ENCODE measurements around the gene DTD1. TPM values are rescaled to one million over a fixed set of nuclear protein-coding genes. Genes with fewer than 3 reads are reported as not detected.

DTD1 gene
- total RNA-seq, 1 experiment from 2014 or later: 14.3 TPM

DNA sequence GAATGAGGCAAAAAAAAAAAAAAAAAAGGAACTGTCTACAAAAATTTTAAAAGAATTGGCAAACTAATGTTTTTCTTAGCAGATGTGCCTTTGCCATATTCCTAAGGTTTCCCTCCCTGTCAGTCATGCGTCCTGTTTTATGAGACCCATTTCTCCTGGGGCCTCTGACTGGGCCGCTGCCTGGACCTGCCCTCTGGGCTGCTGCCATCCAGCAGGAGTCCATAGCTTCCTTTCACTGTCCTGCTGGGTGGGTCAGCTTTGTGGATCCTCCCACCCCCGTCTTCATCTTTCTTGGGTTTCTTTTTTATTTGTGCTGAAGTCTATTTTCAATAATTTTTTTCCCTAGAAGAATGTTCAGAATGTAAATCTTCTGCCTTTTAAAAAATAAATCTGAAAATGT, 114.9 kb downstream of the DTD1 start:
- TF ChIP-seq, protein P1, sequence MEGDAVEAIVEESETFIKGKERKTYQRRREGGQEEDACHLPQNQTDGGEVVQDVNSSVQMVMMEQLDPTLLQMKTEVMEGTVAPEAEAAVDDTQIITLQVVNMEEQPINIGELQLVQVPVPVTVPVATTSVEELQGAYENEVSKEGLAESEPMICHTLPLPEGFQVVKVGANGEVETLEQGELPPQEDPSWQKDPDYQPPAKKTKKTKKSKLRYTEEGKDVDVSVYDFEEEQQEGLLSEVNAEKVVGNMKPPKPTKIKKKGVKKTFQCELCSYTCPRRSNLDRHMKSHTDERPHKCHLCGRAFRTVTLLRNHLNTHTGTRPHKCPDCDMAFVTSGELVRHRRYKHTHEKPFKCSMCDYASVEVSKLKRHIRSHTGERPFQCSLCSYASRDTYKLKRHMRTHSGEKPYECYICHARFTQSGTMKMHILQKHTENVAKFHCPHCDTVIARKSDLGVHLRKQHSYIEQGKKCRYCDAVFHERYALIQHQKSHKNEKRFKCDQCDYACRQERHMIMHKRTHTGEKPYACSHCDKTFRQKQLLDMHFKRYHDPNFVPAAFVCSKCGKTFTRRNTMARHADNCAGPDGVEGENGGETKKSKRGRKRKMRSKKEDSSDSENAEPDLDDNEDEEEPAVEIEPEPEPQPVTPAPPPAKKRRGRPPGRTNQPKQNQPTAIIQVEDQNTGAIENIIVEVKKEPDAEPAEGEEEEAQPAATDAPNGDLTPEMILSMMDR (IDR thresholded peaks at IDR 0.05; ENCODE audit: unreplicated experiment): no peak
- no peaks in the 10 kb centered on the region for H3K4me1 Mint-ChIP-seq (ENCODE audit: low read depth, unreplicated experiment)
- BruUV-seq (replicated peaks): no TSS peak
- no peak for DNase-seq
- intact Hi-C loops (cut with micrococcal nuclease; ENCODE audit: unreplicated experiment): no loop called here
- H3K4me3 Mint-ChIP-seq (ENCODE audit: low read depth, unreplicated experiment): no peak overlapping the region
- CTCF ChIA-PET: no interaction called here
- H3K27ac Mint-ChIP-seq (ENCODE audit: unreplicated experiment): no peak overlapping the region
- no peaks in the 10 kb centered on the region for H3K9me3 Mint-ChIP-seq (ENCODE audit: low read depth, unreplicated experiment)
- H3K36me3 Mint-ChIP-seq (ENCODE audit: insufficient read depth, unreplicated experiment): no peaks in the 10 kb centered on the region
- H3K27me3 Mint-ChIP-seq (ENCODE audit: unreplicated experiment): no peaks in the 10 kb centered on the region

- H3K36me3 Mint-ChIP-seq (ENCODE audit: insufficient read depth, unreplicated experiment): no peaks in the 10 kb centered on the region
- no peak overlapping the region for H3K4me3 Mint-ChIP-seq (ENCODE audit: low read depth, unreplicated experiment)
- H3K27me3 Mint-ChIP-seq (ENCODE audit: unreplicated experiment): no peaks in the 10 kb centered on the region
- intact Hi-C loops (cut with micrococcal nuclease; ENCODE audit: unreplicated experiment): no loop called here
- H3K9me3 Mint-ChIP-seq (ENCODE audit: low read depth, unreplicated experiment): no peaks in the 10 kb centered on the region
- TF ChIP-seq, protein P1 (IDR thresholded peaks at IDR 0.05; ENCODE audit: unreplicated experiment): no peak
- no TSS peak for BruUV-seq (replicated peaks)
- H3K4me1 Mint-ChIP-seq (ENCODE audit: low read depth, unreplicated experiment): no peaks in the 10 kb centered on the region
- DNase-seq: no peak
- CTCF ChIA-PET: no interaction called here
- H3K27ac Mint-ChIP-seq (ENCODE audit: unreplicated experiment): no peak overlapping the region
These were observed 117.6 kb downstream of the DTD1 start for GRCh38 chr20:18705490-18705889.

GRCh38 chr20:18705910-18706309, 118.1 kb downstream of the DTD1 start:
- Mint-ChIP-seq H3K9me3 (ENCODE audit: low read depth, unreplicated experiment) (no peaks in the 10 kb centered on the region), H3K27me3 (ENCODE audit: unreplicated experiment) (no peaks in the 10 kb centered on the region), H3K27ac (ENCODE audit: unreplicated experiment) (no peak overlapping the region), H3K4me1 (ENCODE audit: low read depth, unreplicated experiment) (no peaks in the 10 kb centered on the region), H3K4me3 (ENCODE audit: low read depth, unreplicated experiment) (no peak overlapping the region), H3K36me3 (ENCODE audit: insufficient read depth, unreplicated experiment) (no peaks in the 10 kb centered on the region)
- CTCF ChIA-PET: no interaction called here
- intact Hi-C loops (cut with micrococcal nuclease; ENCODE audit: unreplicated experiment): no loop called here
- no peak for DNase-seq
- TF ChIP-seq, protein P1 (IDR thresholded peaks at IDR 0.05; ENCODE audit: unreplicated experiment): no peak
- BruUV-seq (replicated peaks): no TSS peak

GRCh38 chr20:18712131-18712530, 124.3 kb downstream of the DTD1 start:
- Mint-ChIP-seq H3K9me3 (ENCODE audit: low read depth, unreplicated experiment) (no peaks in the 10 kb centered on the region), H3K27ac (ENCODE audit: unreplicated experiment) (no peak overlapping the region), H3K27me3 (ENCODE audit: unreplicated experiment) (no peaks in the 10 kb centered on the region), H3K4me1 (ENCODE audit: low read depth, unreplicated experiment) (no peaks in the 10 kb centered on the region), H3K4me3 (ENCODE audit: low read depth, unreplicated experiment) (no peak overlapping the region), H3K36me3 (ENCODE audit: insufficient read depth, unreplicated experiment) (no peaks in the 10 kb centered on the region)
- CTCF ChIA-PET: no interaction called here
- BruUV-seq (replicated peaks): no TSS peak
- DNase-seq: no peak
- intact Hi-C loops (cut with micrococcal nuclease; ENCODE audit: unreplicated experiment): no loop called here
- TF ChIP-seq, protein P1 (IDR thresholded peaks at IDR 0.05; ENCODE audit: unreplicated experiment): no peak

DNA sequence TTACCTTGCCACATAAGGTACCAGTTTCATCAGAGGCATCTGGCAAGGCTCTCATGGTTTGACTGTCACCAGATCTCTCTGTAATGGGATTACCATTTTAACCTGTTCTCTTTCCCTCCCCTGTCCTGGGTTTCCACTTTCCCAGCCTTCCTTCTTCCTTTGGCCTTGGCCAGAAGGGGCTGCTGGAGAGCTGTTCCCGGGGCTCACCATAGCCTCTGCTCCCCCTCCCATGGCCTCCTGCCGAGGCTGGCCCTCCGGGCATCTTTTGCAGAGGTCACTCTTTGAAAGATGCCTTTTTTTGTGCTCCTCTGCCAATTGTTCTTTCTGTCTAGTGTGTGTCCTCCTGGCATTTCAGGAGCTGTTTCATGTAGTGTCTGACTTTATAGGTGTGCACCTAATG, 125.0 kb downstream of the DTD1 start:
- BruUV-seq (replicated peaks): no TSS peak
- H3K36me3 Mint-ChIP-seq (ENCODE audit: insufficient read depth, unreplicated experiment): no peaks in the 10 kb centered on the region
- DNase-seq: no peak
- H3K9me3 Mint-ChIP-seq (ENCODE audit: low read depth, unreplicated experiment): no peaks in the 10 kb centered on the region
- H3K4me1 Mint-ChIP-seq (ENCODE audit: low read depth, unreplicated experiment): no peaks in the 10 kb centered on the region
- CTCF ChIA-PET: no interaction called here
- H3K4me3 Mint-ChIP-seq (ENCODE audit: low read depth, unreplicated experiment): no peak overlapping the region
- intact Hi-C loops (cut with micrococcal nuclease; ENCODE audit: unreplicated experiment): no loop called here
- no peaks in the 10 kb centered on the region for H3K27me3 Mint-ChIP-seq (ENCODE audit: unreplicated experiment)
- TF ChIP-seq, protein P1 (IDR thresholded peaks at IDR 0.05; ENCODE audit: unreplicated experiment): no peak
- no peak overlapping the region for H3K27ac Mint-ChIP-seq (ENCODE audit: unreplicated experiment)
